GM23248 (cell line): ENCODE measurements around the gene RAB9A. TPM values are rescaled to one million over a fixed set of nuclear protein-coding genes. Genes with fewer than 3 reads are reported as not detected.

Experiments used
- DNase-seq: peaks from one replicate; pipeline ENCODE4 v3.0.0-alpha.2; 2015
- H2AFZ ChIP-seq: fragments of 200-600 bp; sonication (generic); 2 replicates; pipeline ENCODE4 v1.6.1; 2016; ENCODE audit warnings: antibody characterized with exemption
- H3F3A ChIP-seq: fragments of 200-600 bp; sonication (generic); 2 replicates; pipeline ENCODE4 v1.6.1; 2016; ENCODE audit warnings: mild to moderate bottlenecking, antibody characterized with exemption, mixed run types; ENCODE audit not compliant: insufficient read depth
- H3K27ac ChIP-seq: fragments of 200-600 bp; sonication (generic); 2 replicates; pipeline ENCODE4 v1.5.1; 2016; ENCODE audit warnings: mild to moderate bottlenecking
- H3K27me3 ChIP-seq: fragments of 200-600 bp; sonication (generic); replicated peaks from 2 replicates; pipeline ENCODE4 v1.6.1; 2016; ENCODE audit warnings: mild to moderate bottlenecking; ENCODE audit not compliant: insufficient read depth
- H3K36me3 ChIP-seq: fragments of 200-600 bp; sonication (generic); 2 replicates; pipeline ENCODE4 v1.6.1; 2016; ENCODE audit warnings: low read depth, mild to moderate bottlenecking
- H3K4me1 ChIP-seq: fragments of 200-600 bp; sonication (generic); 2 replicates; pipeline ENCODE4 v1.6.1; 2016; ENCODE audit warnings: mild to moderate bottlenecking; ENCODE audit not compliant: insufficient read depth
- H3K4me2 ChIP-seq: fragments of 200-600 bp; sonication (generic); one replicate; pipeline ENCODE4 v1.6.1; 2016; ENCODE audit warnings: mild to moderate bottlenecking; ENCODE audit not compliant: unreplicated experiment
- H3K4me3 ChIP-seq: fragments of 200-600 bp; sonication (generic); 2 replicates; pipeline ENCODE4 v1.5.1; 2016; ENCODE audit warnings: mild to moderate bottlenecking
- H3K79me2 ChIP-seq: fragments of 200-600 bp; sonication (generic); 2 replicates; pipeline ENCODE4 v1.6.1; 2016; ENCODE audit warnings: mild to moderate bottlenecking; ENCODE audit not compliant: insufficient read depth
- H3K9ac ChIP-seq: fragments of 200-600 bp; sonication (generic); 2 replicates; pipeline ENCODE4 v1.6.1; 2016; ENCODE audit warnings: mild to moderate bottlenecking
- H3K9me2 ChIP-seq: fragments of 200-600 bp; sonication (generic); 2 replicates; pipeline ENCODE4 v1.6.1; 2016; ENCODE audit warnings: mixed run types, mild to moderate bottlenecking, moderate library complexity; ENCODE audit not compliant: insufficient read depth
- H3K9me3 ChIP-seq: fragments of 200-600 bp; sonication (generic); one replicate; pipeline ENCODE4 v1.6.1; 2017; ENCODE audit warnings: low read depth
- H4K20me1 ChIP-seq: fragments of 200-600 bp; sonication (generic); 2 replicates; pipeline ENCODE4 v1.6.0; 2016; ENCODE audit not compliant: insufficient read depth
- EZH2 ChIP-seq: fragments of 200-600 bp; sonication (generic); IDR thresholded peaks from 2 replicates; pipeline ENCODE4 v1.6.1; 2018; ENCODE audit warnings: antibody characterized with exemption, mild to moderate bottlenecking; ENCODE audit not compliant: insufficient read depth, poor library complexity, severe bottlenecking
- EZH2phosphoT487 ChIP-seq: fragments of 200-600 bp; sonication (generic); IDR thresholded peaks from 2 replicates; pipeline ENCODE4 v1.6.1; 2018; ENCODE audit warnings: antibody characterized with exemption, moderate library complexity, mild to moderate bottlenecking, low read depth; ENCODE audit not compliant: insufficient read depth
- WGBS, 2 experiments: methylation state at CpG; one replicate each; pipeline ENCODE4 v1.1.6; 2015 to 2017; ENCODE audit warnings: low lambda C conversion rate in 2 of 2, low coverage in 1 of 2; ENCODE audit errors: missing lambda C conversion rate in 2 of 2; 5-methylcytosine and 5-hydroxymethylcytosine counted together
- in situ Hi-C: fragments of 300-500 bp; cut with MboI; formaldehyde crosslinking; loops from 2 replicates; pipeline ENCODE4 v1.15.0; 2020
- polyA plus RNA-seq: library from polyadenylated mRNA; unstranded; fragments of >200 nt; fragmentation: Nextera tagmentation; extraction: Ambion mirVana; gene quantifications from 2 replicates; pipeline ENCODE4 v1.2.1, GENCODE V29; 2016
- total RNA-seq: library from RNA; depleted of rRNA; stranded (reverse); fragments of >200 nt; shearing (Covaris generic); gene quantifications from 2 replicates; pipeline ENCODE4 v1.2.3, GENCODE V29; 2014

Gene RAB9A
- total and polyA plus RNA-seq, 2 experiments from 2014 or later = 38.9 to 40.4 TPM

DNA sequence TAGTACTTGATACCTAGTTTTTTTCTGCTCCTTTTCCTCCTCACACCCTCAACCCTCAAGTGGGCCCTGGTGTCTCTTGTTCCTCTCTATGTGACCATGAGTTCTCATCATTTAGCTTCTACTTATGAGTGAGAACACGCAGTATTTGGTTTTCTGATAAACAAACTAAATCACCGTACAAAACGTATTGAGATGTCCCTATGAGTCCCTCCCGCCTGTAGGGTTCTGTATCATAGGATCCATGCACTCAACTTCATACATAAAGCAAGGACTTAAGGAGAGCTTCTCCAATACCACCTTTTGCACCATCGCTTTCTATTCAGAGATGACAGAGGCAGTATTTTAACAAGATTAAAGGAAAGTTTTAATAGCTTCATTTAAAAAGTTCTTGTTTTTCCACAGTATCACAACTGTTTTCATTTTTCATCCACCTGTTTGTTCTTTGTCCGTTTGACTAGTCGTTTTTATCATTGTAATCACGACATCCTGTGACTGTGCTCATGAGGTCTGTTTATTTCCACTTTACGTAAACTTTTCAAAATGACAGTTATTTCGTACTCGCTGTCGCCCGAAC lies 457 bp upstream of the RAB9A start:
- H3K4me2 ChIP-seq = peak overlapping the region; percentile 82
- in situ Hi-C loops = no loop called here
- H3K4me3 ChIP-seq = peak overlapping the region; percentile 97
- H3K9me2 ChIP-seq = no peaks in the 10 kb centered on the region
- no peaks in the 10 kb centered on the region for H3K36me3 ChIP-seq
- H3K79me2 ChIP-seq = peaks cover 45% of the 10 kb centered on the region
- peaks cover 6% of the 10 kb centered on the region; the same call in 1 of the 2 replicates for H3F3A ChIP-seq
- H3K4me1 ChIP-seq = peaks cover 18% of the 10 kb centered on the region
- H2AFZ ChIP-seq = peak overlapping the region; percentile 79
- peak overlapping the region; percentile 100 for H3K9ac ChIP-seq
- DNase-seq = no peak
- H3K27me3 ChIP-seq = no peaks in the 10 kb centered on the region
- peak overlapping the region; percentile 97 for H3K27ac ChIP-seq
- H3K9me3 ChIP-seq = no peaks in the 10 kb centered on the region
- 11 to 14% methylated on average over 12 to 13 of the region's 13 CpGs for WGBS, 2 experiments
- TF ChIP-seq EZH2phosphoT487 (no peak), EZH2 (no peak)
- H4K20me1 ChIP-seq = no peaks in the 10 kb centered on the region

DNA sequence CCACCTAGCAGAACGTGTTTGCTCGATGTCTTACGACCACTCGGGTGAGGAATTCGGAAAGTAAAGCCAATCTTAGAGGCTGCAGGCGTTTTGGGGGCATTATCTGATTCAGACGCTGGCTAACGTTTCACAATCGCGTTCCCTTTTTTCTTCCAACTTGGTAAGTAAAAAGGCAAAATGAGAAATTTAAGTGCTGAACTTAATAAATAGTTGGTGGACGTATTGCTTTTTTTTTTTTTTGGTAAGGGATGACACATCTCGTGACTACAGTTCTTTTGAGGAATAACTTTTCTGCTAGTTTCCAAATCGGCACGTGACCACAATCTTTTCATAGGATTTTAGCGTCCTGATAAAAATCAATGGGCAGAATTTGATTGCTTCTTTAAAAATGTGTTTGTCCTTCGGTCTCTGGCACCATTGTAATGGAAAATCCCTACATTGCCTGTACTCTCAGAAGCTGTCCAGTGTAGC lies 848 bp downstream of the RAB9A start:
- Histone ChIP-seq H2AFZ (peak overlapping the region; percentile 79), H3K9ac (peak overlapping the region; percentile 100), H3K27me3 (no peaks in the 10 kb centered on the region), H3K9me3 (no peaks in the 10 kb centered on the region), H3F3A (peaks cover 2% of the 10 kb centered on the region; the same call in 1 of the 2 replicates), H3K9me2 (no peaks in the 10 kb centered on the region), H3K4me2 (peak overlapping the region; percentile 88), H3K27ac (peak overlapping the region; percentile 97), H3K4me1 (peaks cover 24% of the 10 kb centered on the region), H3K79me2 (peaks cover 58% of the 10 kb centered on the region), H4K20me1 (no peaks in the 10 kb centered on the region), H3K4me3 (peak overlapping the region; percentile 97), H3K36me3 (no peaks in the 10 kb centered on the region)
- 1 to 3% methylated on average over 15 to 16 of the region's 16 CpGs for WGBS, 2 experiments
- in situ Hi-C loops = no loop called here
- no peak for TF ChIP-seq EZH2phosphoT487
- no peak for TF ChIP-seq EZH2
- peak; percentile 59 for DNase-seq

DNA sequence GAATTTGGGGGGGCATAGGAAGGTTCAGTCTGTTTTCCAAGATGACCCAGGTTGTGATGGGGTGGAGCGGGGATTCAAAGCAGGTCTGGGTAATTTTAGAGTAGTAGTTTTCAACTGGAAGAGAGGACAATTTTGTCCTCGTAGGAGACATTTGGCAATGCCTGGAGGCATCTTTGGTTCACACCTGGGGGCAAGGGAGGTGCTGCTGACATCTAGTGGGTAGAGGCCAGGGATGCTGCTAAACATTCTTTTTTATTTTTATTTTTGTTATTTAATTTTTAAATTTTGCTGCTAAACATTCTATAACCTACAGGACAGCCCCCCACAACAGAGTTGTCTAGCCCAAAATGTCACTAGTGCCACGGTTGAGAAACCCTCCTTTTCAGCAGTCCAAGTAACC lies 1.9 kb downstream of the RAB9A start:
- WGBS, 2 experiments = 48 to 53% methylated on average over 3 of the region's 3 CpGs
- peak overlapping the region; percentile 100 for H3K9ac ChIP-seq

DNA sequence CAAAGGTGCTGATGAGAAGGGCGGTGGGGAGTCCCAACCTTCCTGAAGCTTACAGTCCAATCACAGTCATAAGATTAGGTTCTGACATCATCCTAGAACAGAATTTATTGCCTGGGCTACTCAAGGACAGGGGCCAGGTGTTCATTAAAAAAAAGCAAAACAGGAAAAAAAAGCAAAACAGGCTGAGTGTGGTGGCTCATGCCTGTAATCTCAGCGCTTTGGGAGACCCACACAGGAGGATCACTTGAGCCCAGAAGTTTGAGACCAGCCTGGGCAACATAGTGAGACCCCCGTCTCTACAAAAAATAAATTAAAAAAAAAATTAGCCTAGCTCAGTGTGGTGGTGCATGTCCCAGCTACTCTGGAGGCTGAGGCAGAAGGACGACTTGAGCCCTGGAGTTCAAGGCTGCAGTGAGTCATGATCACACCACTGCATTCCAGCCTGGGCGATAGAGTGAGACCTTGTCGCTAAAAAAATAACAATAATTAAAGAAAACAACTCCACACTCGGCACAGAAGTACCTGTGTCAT lies 3.0 kb downstream of the RAB9A start:
- in situ Hi-C loops = no loop called here
- no peak for DNase-seq
- H3K36me3 ChIP-seq = no peaks in the 10 kb centered on the region
- H3K9me3 ChIP-seq = no peaks in the 10 kb centered on the region
- no peak overlapping the region for H3K27ac ChIP-seq
- no peaks in the 10 kb centered on the region for H3K27me3 ChIP-seq
- WGBS, 2 experiments = 77 to 79% methylated on average over 7 of the region's 7 CpGs
- H3F3A ChIP-seq = no peaks in the 10 kb centered on the region
- H3K4me3 ChIP-seq = no peak overlapping the region
- peaks cover 80% of the 10 kb centered on the region for H3K79me2 ChIP-seq
- H3K9ac ChIP-seq = no peak overlapping the region
- H2AFZ ChIP-seq = no peak overlapping the region
- peaks cover 7% of the 10 kb centered on the region; the same call in 1 of the 2 replicates for H4K20me1 ChIP-seq
- H3K9me2 ChIP-seq = no peaks in the 10 kb centered on the region
- TF ChIP-seq EZH2phosphoT487 = no peak
- TF ChIP-seq EZH2 = no peak
- peaks cover 22% of the 10 kb centered on the region for H3K4me1 ChIP-seq
- H3K4me2 ChIP-seq = no peak overlapping the region

More for the DNA sequence above, 1.9 kb downstream of the RAB9A start:
- Histone ChIP-seq H4K20me1 (peaks cover 7% of the 10 kb centered on the region; the same call in 1 of the 2 replicates), H3K36me3 (no peaks in the 10 kb centered on the region), H3F3A (no peaks in the 10 kb centered on the region), H3K79me2 (peaks cover 69% of the 10 kb centered on the region), H3K27me3 (no peaks in the 10 kb centered on the region), H2AFZ (no peak overlapping the region), H3K4me2 (peak overlapping the region; percentile 88), H3K9me3 (no peaks in the 10 kb centered on the region), H3K9me2 (no peaks in the 10 kb centered on the region), H3K4me3 (peak overlapping the region; percentile 97), H3K4me1 (peaks cover 22% of the 10 kb centered on the region), H3K27ac (peak overlapping the region; percentile 97; the same call in 1 of the 2 replicates)
- peak; percentile 15 for DNase-seq
- in situ Hi-C loops = no loop called here
- no peak for TF ChIP-seq EZH2
